Left kidney (tissue), 2 donors: ENCODE data around the gene ANO7. TPM values are rescaled to one million over a fixed set of nuclear protein-coding genes. Genes with fewer than 3 reads are reported as not detected.

Source experiments
- DNase-seq: peaks from one replicate; pipeline ENCODE4 v3.0.0-alpha.2; 2013
- polyA plus RNA-seq: library from polyadenylated mRNA; unstranded; fragments of 120-200 nt; gene quantifications from one replicate; pipeline ENCODE4 v1.2.1, GENCODE V29; 2013; ENCODE audit not compliant: insufficient read length

The ANO7 gene
- polyA plus RNA-seq, 1 donor, result 2.5 TPM

- no peak for DNase-seq
Observed at GRCh38 chr2:241249654-241250053, 61.2 kb downstream of the ANO7 start.

GRCh38 chr2:241252778-241253475, 64.5 kb downstream of the ANO7 start:
- DNase-seq, result no peak

- DNase-seq, result no peak
Observed at GRCh38 chr2:241254904-241255351, 66.5 kb downstream of the ANO7 start.

GRCh38 chr2:241255542-241256167, 67.2 kb downstream of the ANO7 start:
- no peak for DNase-seq

GRCh38 chr2:241256168-241256545, 67.7 kb downstream of the ANO7 start:
- DNase-seq, result no peak

GRCh38 chr2:241257419-241258032, 69.0 kb downstream of the ANO7 start:
- no peak for DNase-seq

GRCh38 chr2:241258505-241259280, 70.2 kb downstream of the ANO7 start:
- DNase-seq, result no peak

- no peak for DNase-seq
Observed at GRCh38 chr2:241260911-241261310, 72.4 kb downstream of the ANO7 start.

GRCh38 chr2:241261628-241262027, 73.2 kb downstream of the ANO7 start:
- no peak for DNase-seq

GRCh38 chr2:241263061-241263460, 74.6 kb downstream of the ANO7 start:
- no peak for DNase-seq

GRCh38 chr2:241265506-241265905, 77.0 kb downstream of the ANO7 start:
- no peak for DNase-seq

- DNase-seq, result no peak
Observed at GRCh38 chr2:241267249-241268067, 79.0 kb downstream of the ANO7 start.

GRCh38 chr2:241268306-241268705, 79.8 kb downstream of the ANO7 start:
- DNase-seq, result no peak

GRCh38 chr2:241268716-241269445, 80.4 kb downstream of the ANO7 start:
- no peak for DNase-seq

- DNase-seq, result no peak
Observed at GRCh38 chr2:241269707-241270520, 81.4 kb downstream of the ANO7 start.

- no peak for DNase-seq
Observed at GRCh38 chr2:241270531-241270930, 82.1 kb downstream of the ANO7 start.

GRCh38 chr2:241271706-241272302, 83.3 kb downstream of the ANO7 start:
- DNase-seq, result peak; percentile 53

GRCh38 chr2:241272303-241273209, 84.1 kb downstream of the ANO7 start:
- peak; percentile 61 for DNase-seq
